HEK293 (cell line): ENCODE results near the gene RIMS3.

ENCODE experiments used
- CTCF ChIA-PET: fragments of 350-600 bp; formaldehyde crosslinking; extraction: SDS; loops from one replicate; lab custom pipeline; 2021; ENCODE audit warnings: antibody characterized with exemption; lab: Yijun Ruan, JAX
- POLR2A ChIA-PET: fragments of 300-600 bp; formaldehyde crosslinking; extraction: SDS; loops from one replicate; lab custom pipeline; 2020; ENCODE audit warnings: antibody characterized with exemption, inconsistent platforms; lab: Yijun Ruan, JAX
- H3K27ac ChIP-seq: fragments of 200-500 bp; sonication (Bioruptor generic); 2 replicates; pipeline ENCODE4 v1.5.1; 2014; ENCODE audit warnings: low read depth, low read length, control low read depth, inconsistent platforms; ENCODE audit errors: extremely low read depth
- H3K36me3 ChIP-seq, 2 experiments: fragments of 200-500 bp in 1 of 2; sonication (Bioruptor generic) in 1 of 2; 1 replicate in 1 of 2; 2 replicates in 1 of 2; pipeline ENCODE4 v1.5.1; 2014 to 2017; ENCODE audit warnings: inconsistent platforms in 2 of 2, low read length in 2 of 2; ENCODE audit not compliant: control insufficient read depth in 2 of 2, insufficient read depth in 1 of 2
- H3K4me1 ChIP-seq: fragments of 200-500 bp; sonication (Bioruptor generic); 2 replicates; pipeline ENCODE4 v1.5.1; 2014; ENCODE audit warnings: mild to moderate bottlenecking, low read length, inconsistent platforms; ENCODE audit not compliant: control insufficient read depth, insufficient read depth
- H3K4me3 ChIP-seq: 2 replicates; pipeline ENCODE4 v1.5.1; 2011; ENCODE audit warnings: low read depth, mild to moderate bottlenecking, control low read depth, low read length, moderate library complexity
- H3K9me3 ChIP-seq: fragments of 200-500 bp; sonication (Bioruptor generic); 2 replicates; pipeline ENCODE4 v1.5.1; 2014; ENCODE audit warnings: low read depth, low read length, inconsistent platforms; ENCODE audit not compliant: control insufficient read depth, insufficient read depth
- BCL11A ChIP-seq: fragments of 450-650 bp; formaldehyde crosslinking; IDR thresholded peaks from 2 replicates; pipeline ENCODE4 v1.5.1; 2016; ENCODE audit warnings: low read depth, missing biosample characterization, missing genetic modification characterization
- PBX3 ChIP-seq: sonication (generic); formaldehyde crosslinking; IDR thresholded peaks from 2 replicates; pipeline ENCODE4 v1.8.1; 2022; ENCODE audit warnings: mild to moderate bottlenecking, moderate library complexity, missing genetic modification reagents
- PRDM1 ChIP-seq: fragments of 450-650 bp; formaldehyde crosslinking; IDR thresholded peaks from 2 replicates; pipeline ENCODE4; 2016; ENCODE audit warnings: missing biosample characterization, missing genetic modification characterization
- SP2 ChIP-seq: fragments of 450-650 bp; formaldehyde crosslinking; IDR thresholded peaks from 2 replicates; pipeline ENCODE4 v1.5.1; 2016; ENCODE audit warnings: missing biosample characterization, missing genetic modification characterization
- WT1 ChIP-seq: fragments of 450-650 bp; formaldehyde crosslinking; IDR thresholded peaks from 2 replicates; pipeline ENCODE4 v1.5.1; 2016; ENCODE audit warnings: missing biosample characterization, missing genetic modification characterization
- ZBTB1 ChIP-seq: fragments of 450-650 bp; formaldehyde crosslinking; IDR thresholded peaks from 2 replicates; pipeline ENCODE4 v1.5.1; 2016; ENCODE audit warnings: missing biosample characterization, missing genetic modification characterization
- ZBTB10 ChIP-seq: fragments of 450-650 bp; formaldehyde crosslinking; IDR thresholded peaks from 2 replicates; pipeline ENCODE4 v1.5.1; 2016; ENCODE audit warnings: missing biosample characterization, missing genetic modification characterization
- ZBTB8A ChIP-seq: fragments of 450-650 bp; formaldehyde crosslinking; IDR thresholded peaks from 2 replicates; pipeline ENCODE4 v1.5.1; 2016; ENCODE audit warnings: missing biosample characterization, missing genetic modification characterization
- ZFP69B ChIP-seq: fragments of 450-650 bp; formaldehyde crosslinking; IDR thresholded peaks from 2 replicates; pipeline ENCODE4 v1.5.1; 2016; ENCODE audit warnings: missing biosample characterization, missing genetic modification characterization
- ZNF157 ChIP-seq: fragments of 450-650 bp; formaldehyde crosslinking; IDR thresholded peaks from 2 replicates; pipeline ENCODE4 v1.5.1; 2016; ENCODE audit warnings: missing biosample characterization, missing genetic modification characterization
- ZNF184 ChIP-seq: fragments of 450-650 bp; IDR thresholded peaks from 2 replicates; pipeline ENCODE4 v1.5.1; 2018; ENCODE audit warnings: missing biosample characterization, mild to moderate bottlenecking, missing genetic modification characterization
- ZNF211 ChIP-seq: fragments of 450-650 bp; formaldehyde crosslinking; IDR thresholded peaks from 2 replicates; pipeline ENCODE4 v1.5.1; 2016; ENCODE audit warnings: low read depth, missing biosample characterization, missing genetic modification characterization
- ZNF223 ChIP-seq: fragments of 450-650 bp; formaldehyde crosslinking; IDR thresholded peaks from 2 replicates; pipeline ENCODE4 v1.5.1; 2016; ENCODE audit warnings: missing biosample characterization, missing genetic modification characterization
- ZNF302 ChIP-seq: fragments of 450-650 bp; formaldehyde crosslinking; IDR thresholded peaks from 2 replicates; pipeline ENCODE4 v1.5.1; 2016; ENCODE audit warnings: missing biosample characterization, missing genetic modification characterization, low read depth
- ZNF366 ChIP-seq: fragments of 450-650 bp; formaldehyde crosslinking; conservative IDR thresholded peaks from 2 replicates; pipeline ENCODE4 v1.5.1; 2016; ENCODE audit warnings: missing biosample characterization, missing genetic modification characterization
- ZNF37A ChIP-seq: fragments of 450-650 bp; IDR thresholded peaks from 2 replicates; pipeline ENCODE4 v1.5.1; 2018; ENCODE audit warnings: missing biosample characterization, missing genetic modification characterization
- ZNF416 ChIP-seq: fragments of 450-650 bp; formaldehyde crosslinking; IDR thresholded peaks from 2 replicates; pipeline ENCODE4 v1.5.1; 2016; ENCODE audit warnings: missing biosample characterization, missing genetic modification characterization
- ZNF621 ChIP-seq: fragments of 450-650 bp; formaldehyde crosslinking; IDR thresholded peaks from 2 replicates; pipeline ENCODE4 v1.5.1; 2017; ENCODE audit warnings: missing biosample characterization, missing genetic modification characterization
- ZNF623 ChIP-seq: fragments of 450-650 bp; formaldehyde crosslinking; IDR thresholded peaks from 2 replicates; pipeline ENCODE4 v1.5.1; 2016; ENCODE audit warnings: missing biosample characterization, missing genetic modification characterization
- ZNF658 ChIP-seq: fragments of 450-650 bp; formaldehyde crosslinking; IDR thresholded peaks from 2 replicates; pipeline ENCODE4; 2016; ENCODE audit warnings: missing biosample characterization, missing genetic modification characterization
- ZSCAN30 ChIP-seq: fragments of 450-650 bp; IDR thresholded peaks from 2 replicates; pipeline ENCODE4 v1.5.1; 2018; ENCODE audit warnings: missing biosample characterization, mild to moderate bottlenecking, missing genetic modification characterization, moderate library complexity
- ZXDB ChIP-seq: fragments of 450-650 bp; formaldehyde crosslinking; IDR thresholded peaks from 2 replicates; pipeline ENCODE4 v1.5.1; 2016; ENCODE audit warnings: missing biosample characterization, missing genetic modification characterization
- TF ChIP-seq, protein P1 (sequence below): fragments of 450-650 bp; formaldehyde crosslinking; IDR thresholded peaks from 2 replicates; pipeline ENCODE4 v1.5.1; 2017; ENCODE audit warnings: missing biosample characterization, missing genetic modification characterization
- TF ChIP-seq, protein P2 (sequence below): fragments of 450-650 bp; formaldehyde crosslinking; IDR thresholded peaks from 2 replicates; pipeline ENCODE4 v1.5.1; 2016; ENCODE audit warnings: missing biosample characterization, missing genetic modification characterization
- TF ChIP-seq, protein P3 (sequence below): fragments of 450-650 bp; formaldehyde crosslinking; IDR thresholded peaks from 2 replicates; pipeline ENCODE4 v1.5.1; 2016; ENCODE audit warnings: missing biosample characterization, missing genetic modification characterization, borderline replicate concordance

Gene RIMS3

DNA sequence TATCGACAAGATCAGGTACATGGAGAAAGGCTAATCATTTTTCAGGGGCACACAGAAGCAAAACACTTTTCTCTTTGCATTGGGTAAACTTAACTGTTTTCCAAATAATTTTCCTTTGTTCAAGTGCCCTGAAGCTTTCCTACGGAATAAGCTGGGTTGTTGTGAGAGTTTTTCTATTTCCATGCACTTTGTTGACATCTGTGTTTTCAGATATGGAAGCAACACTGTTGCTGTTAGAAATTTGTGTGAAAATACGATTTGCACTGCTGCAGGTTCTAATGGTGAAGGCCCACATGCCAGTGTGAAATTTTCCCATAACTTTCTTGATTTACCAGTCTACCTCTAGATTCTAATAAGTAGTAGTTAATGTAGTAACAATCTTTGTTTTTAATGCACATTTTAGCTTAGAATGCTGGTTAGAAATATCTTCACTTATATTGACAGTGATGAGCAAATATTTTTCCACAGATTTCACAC lies 44.4 kb upstream of the RIMS3 start:
- H3K4me1 ChIP-seq, result peaks cover 16% of the 10 kb centered on the region
- H3K4me3 ChIP-seq, result peak overlapping the region; percentile 74
- TF ChIP-seq PRDM1 (peak; percentile 59; the same call in 1 of the 2 replicates), ZBTB1 (tag by site-specific recombination) (no peak)
- TF ChIP-seq, all 188 proteins: peak for 1
- CTCF ChIA-PET, result interaction anchor here (0.8 kb wide), 2 partner anchors 50 to 56 kb away, joined by 4 read pairs; no protein-coding TSS in a partner anchor
- POLR2A ChIA-PET, result interaction anchor here (0.6 to 4.8 kb wide), 2 partner anchors 19 to 178 kb away, joined by 3 to 42 read pairs; partner anchors contain the start of gene NFYC
- Histone ChIP-seq H3K9me3 (no peaks in the 10 kb centered on the region), H3K36me3 (peaks cover 0 to 9% of the 10 kb centered on the region in 2 experiments; a peak in 2 of 3 replicates), H3K27ac (peak overlapping the region; percentile 10; the same call in 1 of the 2 replicates)

GRCh38 chr1:40709100-40709801 lies 43.8 kb upstream of the RIMS3 start:
- Histone ChIP-seq H3K9me3 (no peaks in the 10 kb centered on the region), H3K4me1 (peaks cover 20% of the 10 kb centered on the region), H3K4me3 (peak overlapping the region; percentile 74), H3K36me3 (peaks cover 0 to 9% of the 10 kb centered on the region in 2 experiments; a peak in 2 of 3 replicates), H3K27ac (peak overlapping the region; percentile 10; the same call in 1 of the 2 replicates)
- ChIA-PET CTCF (interaction anchor here (0.8 kb wide), 1 partner anchor 57 kb away, joined by 4 read pairs; no protein-coding TSS in a partner anchor), POLR2A (interaction anchor here (0.6 to 4.8 kb wide), 2 partner anchors 18 to 177 kb away, joined by 3 to 42 read pairs; partner anchors contain the start of gene NFYC)
- TF ChIP-seq ZNF366, result 0 out of 2 replicates have a peak, but pooled peaks have one; percentile 28
- TF ChIP-seq ZNF623 (tag by site-specific recombination), result no peak
- no peak for TF ChIP-seq ZNF621 (tag by site-specific recombination)
- TF ChIP-seq WT1 (tag by site-specific recombination), result no peak
- TF ChIP-seq ZNF37A (tag by site-specific recombination), result no peak
- TF ChIP-seq, protein P1, sequence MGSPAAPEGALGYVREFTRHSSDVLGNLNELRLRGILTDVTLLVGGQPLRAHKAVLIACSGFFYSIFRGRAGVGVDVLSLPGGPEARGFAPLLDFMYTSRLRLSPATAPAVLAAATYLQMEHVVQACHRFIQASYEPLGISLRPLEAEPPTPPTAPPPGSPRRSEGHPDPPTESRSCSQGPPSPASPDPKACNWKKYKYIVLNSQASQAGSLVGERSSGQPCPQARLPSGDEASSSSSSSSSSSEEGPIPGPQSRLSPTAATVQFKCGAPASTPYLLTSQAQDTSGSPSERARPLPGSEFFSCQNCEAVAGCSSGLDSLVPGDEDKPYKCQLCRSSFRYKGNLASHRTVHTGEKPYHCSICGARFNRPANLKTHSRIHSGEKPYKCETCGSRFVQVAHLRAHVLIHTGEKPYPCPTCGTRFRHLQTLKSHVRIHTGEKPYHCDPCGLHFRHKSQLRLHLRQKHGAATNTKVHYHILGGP (tag by site-specific recombination), result no peak
- TF ChIP-seq ZNF157 (tag by site-specific recombination), result no peak
- TF ChIP-seq, protein P2, sequence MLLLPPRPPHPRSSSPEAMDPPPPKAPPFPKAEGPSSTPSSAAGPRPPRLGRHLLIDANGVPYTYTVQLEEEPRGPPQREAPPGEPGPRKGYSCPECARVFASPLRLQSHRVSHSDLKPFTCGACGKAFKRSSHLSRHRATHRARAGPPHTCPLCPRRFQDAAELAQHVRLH (tag by site-specific recombination), result peak; percentile 10; the same call in 1 of the 2 replicates
- TF ChIP-seq ZSCAN30, result no peak
- TF ChIP-seq PBX3 (CRISPR knock-in tag), result no peak
- no peak for TF ChIP-seq ZBTB8A (tag by site-specific recombination)
- no peak for TF ChIP-seq BCL11A
- no peak for TF ChIP-seq ZFP69B (tag by site-specific recombination)
- TF ChIP-seq ZNF302 (tag by site-specific recombination), result no peak
- no peak for TF ChIP-seq ZNF658 (tag by site-specific recombination)
- TF ChIP-seq PRDM1, result no peak
- peak; percentile 59 for TF ChIP-seq ZXDB
- no peak for TF ChIP-seq ZNF416 (tag by site-specific recombination)
- TF ChIP-seq, protein P3, sequence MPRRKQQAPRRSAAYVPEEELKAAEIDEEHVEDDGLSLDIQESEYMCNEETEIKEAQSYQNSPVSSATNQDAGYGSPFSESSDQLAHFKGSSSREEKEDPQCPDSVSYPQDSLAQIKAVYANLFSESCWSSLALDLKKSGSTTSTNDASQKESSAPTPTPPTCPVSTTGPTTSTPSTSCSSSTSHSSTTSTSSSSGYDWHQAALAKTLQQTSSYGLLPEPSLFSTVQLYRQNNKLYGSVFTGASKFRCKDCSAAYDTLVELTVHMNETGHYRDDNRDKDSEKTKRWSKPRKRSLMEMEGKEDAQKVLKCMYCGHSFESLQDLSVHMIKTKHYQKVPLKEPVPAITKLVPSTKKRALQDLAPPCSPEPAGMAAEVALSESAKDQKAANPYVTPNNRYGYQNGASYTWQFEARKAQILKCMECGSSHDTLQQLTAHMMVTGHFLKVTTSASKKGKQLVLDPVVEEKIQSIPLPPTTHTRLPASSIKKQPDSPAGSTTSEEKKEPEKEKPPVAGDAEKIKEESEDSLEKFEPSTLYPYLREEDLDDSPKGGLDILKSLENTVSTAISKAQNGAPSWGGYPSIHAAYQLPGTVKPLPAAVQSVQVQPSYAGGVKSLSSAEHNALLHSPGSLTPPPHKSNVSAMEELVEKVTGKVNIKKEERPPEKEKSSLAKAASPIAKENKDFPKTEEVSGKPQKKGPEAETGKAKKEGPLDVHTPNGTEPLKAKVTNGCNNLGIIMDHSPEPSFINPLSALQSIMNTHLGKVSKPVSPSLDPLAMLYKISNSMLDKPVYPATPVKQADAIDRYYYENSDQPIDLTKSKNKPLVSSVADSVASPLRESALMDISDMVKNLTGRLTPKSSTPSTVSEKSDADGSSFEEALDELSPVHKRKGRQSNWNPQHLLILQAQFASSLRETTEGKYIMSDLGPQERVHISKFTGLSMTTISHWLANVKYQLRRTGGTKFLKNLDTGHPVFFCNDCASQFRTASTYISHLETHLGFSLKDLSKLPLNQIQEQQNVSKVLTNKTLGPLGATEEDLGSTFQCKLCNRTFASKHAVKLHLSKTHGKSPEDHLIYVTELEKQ (tag by site-specific recombination), result no peak
- no peak for TF ChIP-seq ZNF184 (tag by site-specific recombination)
- TF ChIP-seq ZBTB10, result no peak
- TF ChIP-seq ZNF223 (tag by site-specific recombination), result no peak
- peak; percentile 92 for TF ChIP-seq SP2 (tag by site-specific recombination)
- TF ChIP-seq ZNF211 (tag by site-specific recombination), result no peak
